T-helper 1 cell treated with Interleukin-12 subunit alpha and Interleukin-12 subunit beta and Interleukin-4 antibody, amounts not matched to agents 30 ng/mL and 1 ng/mL, for 36 hours (primary cell): Measurements from ENCODE around the gene KCTD3. TPM values are rescaled to one million over a fixed set of nuclear protein-coding genes. Genes with fewer than 3 reads are reported as not detected.

Experiments used
- intact Hi-C: fragments of 100-400 bp; cut with micrococcal nuclease; formaldehyde crosslinking; loops from one replicate; pipeline ENCODE4 v1.15.1; 2024
- total RNA-seq: library from RNA; stranded (reverse); gene quantifications from 2 replicates; pipeline ENCODE4 v1.2.3, GENCODE V29; 2022

KCTD3 gene
- total RNA-seq, 1 donor from 2014 or later = 6.8 TPM

DNA sequence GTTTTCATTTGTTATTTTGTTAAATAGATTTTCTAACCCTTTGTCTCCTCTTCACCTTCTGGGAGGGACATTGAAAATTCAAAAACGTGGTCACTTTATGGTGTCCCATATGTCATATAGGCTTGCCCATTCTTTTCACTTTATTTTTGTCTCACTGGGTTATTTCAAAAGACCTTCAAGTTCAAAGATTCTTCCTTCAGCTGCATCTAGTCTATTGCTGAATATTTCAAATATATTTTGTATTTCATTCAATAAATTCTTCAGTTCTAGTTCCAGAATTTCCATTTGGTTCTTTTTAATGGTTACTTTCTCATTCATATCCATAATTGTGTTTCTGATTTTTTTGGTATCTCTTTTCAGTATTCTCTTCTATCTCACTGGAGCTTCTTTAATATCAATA lies 11.6 kb upstream of the KCTD3 start:
- intact Hi-C loops = no loop called here

DNA sequence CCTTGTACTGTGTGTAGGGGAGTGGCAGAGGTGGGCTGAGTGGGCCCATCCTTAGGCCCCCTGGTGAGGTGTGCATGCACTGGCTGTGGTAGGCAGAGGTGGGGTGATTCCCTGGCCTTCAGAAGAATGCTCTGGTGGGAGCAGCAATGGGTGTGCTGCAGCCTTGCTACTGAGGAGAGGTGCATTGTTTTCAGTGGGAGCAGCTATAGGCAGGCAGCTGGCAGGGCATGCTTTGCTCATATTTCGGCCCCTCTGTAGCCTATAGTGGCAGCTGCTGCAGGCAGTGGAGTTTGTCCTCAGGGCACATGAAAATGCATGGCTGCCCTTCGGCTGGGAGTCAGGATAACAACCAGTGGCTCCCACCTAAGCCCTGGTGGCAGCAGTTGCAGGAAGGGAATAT lies 10.1 kb upstream of the KCTD3 start:
- intact Hi-C loops = no loop called here

DNA sequence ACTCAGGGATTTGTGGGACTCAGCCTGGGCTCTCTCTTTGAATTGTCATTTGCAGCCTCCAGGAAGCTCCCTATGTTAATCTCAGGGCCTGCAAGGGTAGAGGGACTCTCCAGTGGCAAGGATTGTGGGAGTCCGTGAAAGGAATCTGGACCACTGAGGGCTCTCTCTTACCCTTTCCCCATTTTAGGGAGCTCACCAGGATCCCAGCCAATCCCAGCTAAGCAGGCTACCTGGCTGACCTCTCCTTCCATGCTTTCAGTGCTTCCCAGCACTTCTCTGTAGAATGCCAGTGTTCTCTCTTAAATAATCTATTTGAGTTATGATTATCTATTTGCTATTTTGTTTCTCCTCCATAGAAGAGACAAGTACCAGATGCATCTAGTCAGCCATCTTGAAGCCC lies 9.6 kb upstream of the KCTD3 start:
- intact Hi-C loops = no loop called here

DNA sequence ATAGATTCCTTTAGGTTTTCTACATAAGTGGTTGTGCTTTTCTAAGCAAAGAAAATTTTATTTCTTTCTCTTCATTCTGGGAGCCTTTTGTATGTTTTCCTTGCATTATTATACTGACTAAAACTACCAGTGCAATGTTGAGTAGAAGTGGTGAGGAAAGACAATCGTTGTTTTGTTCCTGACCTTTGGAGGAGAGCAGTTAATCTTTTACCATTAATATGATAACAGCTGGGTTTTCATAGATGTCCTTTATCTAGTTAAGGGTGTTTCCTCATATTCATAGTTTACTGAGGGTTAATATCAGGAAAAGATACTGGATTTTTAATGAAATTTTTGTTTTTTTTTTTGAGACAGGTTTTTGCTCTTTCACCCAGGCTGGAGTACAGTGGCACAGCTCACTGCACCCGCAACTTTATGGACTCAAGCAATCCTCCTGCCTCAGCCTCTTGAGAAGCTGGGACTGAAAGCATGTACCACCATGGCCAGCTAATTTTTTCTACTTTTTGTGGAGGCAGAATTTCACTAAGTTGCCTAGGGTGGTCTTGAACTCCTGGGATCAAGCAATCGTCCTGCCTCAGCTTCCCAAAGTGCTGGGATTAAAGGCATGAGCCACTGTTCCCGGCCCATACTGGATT lies 9.0 kb upstream of the KCTD3 start:
- intact Hi-C loops = no loop called here

DNA sequence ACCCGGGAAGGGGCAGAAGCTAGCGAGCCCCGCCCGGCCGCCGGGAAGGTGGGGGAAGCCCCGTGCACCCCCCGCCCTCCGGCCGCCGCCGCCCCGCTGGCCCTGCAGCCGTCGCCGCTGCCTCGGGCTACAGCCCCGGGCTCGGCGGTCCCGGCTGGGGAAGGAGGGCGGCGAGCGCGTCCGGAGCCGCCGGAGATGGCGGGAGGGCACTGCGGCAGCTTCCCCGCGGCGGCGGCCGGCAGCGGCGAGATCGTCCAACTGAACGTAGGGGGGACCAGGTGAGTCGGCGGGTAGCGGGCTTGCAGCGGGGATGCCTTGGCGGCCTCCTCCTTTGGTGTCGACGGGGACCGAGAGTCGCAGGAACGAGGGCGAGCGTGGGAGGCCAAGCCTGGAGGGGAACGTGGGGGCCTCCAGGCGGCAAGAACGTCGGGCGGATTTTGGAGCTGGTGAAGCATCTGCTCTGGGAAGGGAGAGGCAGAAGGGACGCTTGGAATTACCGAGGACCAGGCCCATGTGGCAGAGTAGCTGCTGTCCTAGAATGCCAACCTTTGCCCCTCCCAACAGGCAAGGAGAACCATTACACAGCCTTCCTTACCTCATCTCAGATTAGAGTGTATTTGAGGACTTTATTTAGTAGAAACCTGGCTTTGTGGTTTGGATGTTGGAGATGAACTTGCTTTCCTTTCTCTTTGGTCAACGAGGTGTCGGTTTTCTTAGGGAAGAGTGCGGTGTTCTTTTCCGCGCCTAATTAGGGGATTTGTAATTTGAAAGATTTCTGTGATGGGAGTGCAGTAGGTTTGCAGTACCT lies 591 bp downstream of the KCTD3 start:
- intact Hi-C loops = loop anchor here (2.0 to 10.0 kb wide), 2 partner anchors 25 to 1143 kb away; no protein-coding TSS in a partner anchor

DNA sequence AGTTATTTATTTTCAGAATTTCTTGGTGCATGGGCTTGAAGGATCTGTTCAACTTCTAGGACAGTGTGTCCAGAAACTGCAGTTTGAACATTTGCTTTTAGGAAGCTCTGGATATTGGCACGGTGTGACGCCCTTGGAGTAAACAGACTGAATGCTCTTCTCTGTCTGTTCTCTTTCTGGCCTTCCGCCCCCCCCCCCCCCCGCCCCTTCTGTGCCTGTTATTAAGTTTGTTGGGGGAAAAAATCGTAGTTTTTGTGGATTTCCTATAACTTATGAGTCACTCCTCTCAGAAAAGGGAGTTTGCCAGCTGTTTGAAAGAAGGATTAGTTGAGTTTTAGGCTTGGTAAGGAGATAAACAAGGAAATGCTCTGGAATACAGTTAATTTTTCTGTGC lies 1.2 kb downstream of the KCTD3 start:
- intact Hi-C loops = loop anchor here (2.0 to 10.0 kb wide), 2 partner anchors 25 to 1143 kb away; no protein-coding TSS in a partner anchor

DNA sequence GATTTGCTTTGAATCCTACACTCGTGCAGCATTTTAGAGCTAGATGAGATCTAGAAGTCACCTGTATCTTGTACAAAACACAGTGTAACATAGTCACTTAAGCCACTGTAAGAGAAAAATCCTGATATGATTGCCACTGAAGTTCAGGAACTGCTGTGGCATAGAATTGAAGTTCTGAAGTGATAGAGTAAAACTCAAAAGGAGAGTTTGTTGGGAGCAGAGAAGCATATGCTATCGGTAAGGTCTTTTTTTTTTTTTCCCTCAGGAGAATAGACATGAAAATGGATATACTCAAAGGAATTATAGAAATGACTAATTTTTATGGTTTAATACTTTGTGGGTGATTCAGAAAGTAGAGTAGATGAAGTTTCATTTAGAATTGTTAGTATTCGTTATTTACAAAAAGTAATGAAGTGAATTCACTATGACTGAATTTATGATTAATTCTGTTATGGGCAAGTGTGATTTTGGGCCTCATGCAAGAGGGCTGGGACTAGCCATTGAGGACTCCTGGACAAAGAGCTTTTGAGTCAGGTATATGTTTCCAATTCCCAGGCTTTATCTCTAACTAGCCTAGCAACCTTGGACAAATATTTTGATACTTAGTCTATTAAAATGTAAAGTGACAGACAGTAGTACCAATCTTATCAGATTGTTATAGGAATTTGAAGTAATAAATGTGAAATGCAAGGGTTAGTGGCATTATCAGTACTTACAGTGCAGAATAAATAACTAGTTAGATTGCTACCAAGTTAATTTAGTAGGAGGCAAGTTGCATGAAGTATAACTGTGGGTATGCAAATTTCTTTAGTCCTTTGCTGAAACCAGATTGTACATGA lies 3.1 kb downstream of the KCTD3 start:
- intact Hi-C loops = loop anchor here (2.0 to 10.0 kb wide), 2 partner anchors 23 to 1145 kb away; no protein-coding TSS in a partner anchor

DNA sequence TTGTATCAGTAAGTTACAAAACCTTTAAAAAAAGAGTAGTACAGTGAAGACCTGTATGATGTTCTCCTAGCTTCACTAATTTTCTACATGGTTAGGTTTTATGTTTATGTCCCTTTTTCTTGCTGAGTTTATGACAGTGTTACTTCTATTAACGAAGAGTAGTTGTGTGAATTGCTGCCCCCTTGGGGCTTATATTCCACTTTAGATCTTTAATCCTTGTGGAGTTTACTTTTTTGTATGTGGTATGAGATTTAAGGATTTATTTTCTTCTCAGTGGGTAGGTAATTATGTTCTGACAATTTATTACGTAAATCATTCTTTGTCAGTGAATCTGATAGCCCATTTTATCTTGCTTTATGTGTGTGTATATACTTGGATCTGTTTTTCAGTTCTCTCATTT lies 14.8 kb downstream of the KCTD3 start:
- intact Hi-C loops = no loop called here

DNA sequence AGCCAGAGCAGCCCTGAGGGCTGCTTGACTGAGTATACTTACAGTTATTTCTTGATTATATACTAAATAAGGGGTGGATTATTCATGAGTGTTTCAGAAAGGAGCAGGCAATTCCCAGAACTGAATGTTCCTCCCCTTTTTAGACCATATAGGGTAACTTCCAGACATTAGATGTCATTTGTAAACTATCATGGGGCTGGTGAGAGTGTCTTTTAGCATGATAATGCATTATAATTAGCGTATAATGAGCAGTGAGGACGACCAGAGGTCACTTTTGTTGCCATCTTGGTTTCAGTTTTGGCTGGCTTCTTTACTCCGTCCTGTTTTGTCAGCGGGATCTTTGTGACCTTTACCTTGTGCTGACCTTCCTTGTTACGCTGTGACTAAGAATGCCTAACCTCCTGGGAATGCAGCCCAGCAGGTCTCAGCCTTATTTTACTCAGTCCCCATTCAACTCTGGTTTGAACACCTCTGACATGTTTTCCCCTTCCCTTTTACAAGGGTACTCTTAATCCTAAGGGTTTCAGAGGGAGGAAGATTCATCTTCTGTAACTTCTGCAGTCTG lies 16.2 kb downstream of the KCTD3 start:
- intact Hi-C loops = no loop called here

DNA sequence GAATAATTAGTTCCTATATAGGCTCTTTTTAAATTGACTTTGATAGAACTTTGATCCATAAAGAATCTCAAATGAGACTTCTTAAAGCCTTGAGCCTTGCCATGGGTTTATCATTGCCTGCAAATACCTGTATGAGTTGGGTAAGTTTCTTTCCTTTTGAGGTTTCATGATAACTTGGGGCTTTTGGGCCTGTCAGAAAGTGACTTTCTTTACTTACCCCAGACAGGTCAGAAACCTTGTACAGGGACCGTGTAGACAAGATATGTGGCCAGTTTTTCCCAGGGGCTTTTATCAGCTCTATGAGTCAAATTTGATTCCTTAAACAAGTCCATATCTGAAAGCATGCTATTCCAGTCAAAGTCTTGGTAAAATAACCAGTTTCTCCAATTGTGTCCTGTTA lies 17.3 kb downstream of the KCTD3 start:
- intact Hi-C loops = no loop called here

DNA sequence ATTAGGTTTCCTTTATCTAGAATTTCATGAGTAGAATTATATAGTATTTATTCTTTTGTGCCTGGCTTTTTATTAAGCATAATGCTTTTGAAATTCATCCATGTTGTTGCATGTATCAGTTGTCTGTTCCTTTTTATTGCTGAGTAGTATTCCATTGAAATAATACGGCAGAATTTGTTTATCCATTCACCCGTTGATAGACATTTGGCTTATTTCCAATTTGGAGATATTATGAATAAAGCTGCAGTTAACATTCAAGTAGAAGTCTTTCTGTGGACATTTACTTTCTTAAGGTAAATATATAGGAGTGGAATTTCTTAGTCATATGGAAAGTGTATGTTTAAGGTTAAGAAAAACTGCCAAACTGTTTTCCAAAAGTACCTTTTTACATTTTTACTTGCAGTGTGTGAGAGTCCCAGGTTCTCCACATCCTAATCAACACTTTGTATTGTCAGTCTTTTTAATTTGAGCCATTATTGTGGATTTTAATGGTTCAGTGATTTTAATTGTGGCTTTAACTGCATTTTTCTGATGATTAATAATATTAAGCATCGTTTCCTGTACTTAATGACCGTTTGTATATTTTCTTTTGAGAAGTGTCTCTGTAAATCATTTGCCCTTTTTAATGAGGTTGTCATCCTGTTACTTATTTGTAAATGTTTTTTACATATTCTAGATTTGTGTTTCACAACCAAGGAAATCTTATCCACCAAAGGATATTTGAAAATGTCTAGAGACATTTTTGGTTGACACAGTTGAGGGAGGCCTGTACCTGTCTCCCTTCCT lies 22.7 kb downstream of the KCTD3 start:
- intact Hi-C loops = no loop called here

DNA sequence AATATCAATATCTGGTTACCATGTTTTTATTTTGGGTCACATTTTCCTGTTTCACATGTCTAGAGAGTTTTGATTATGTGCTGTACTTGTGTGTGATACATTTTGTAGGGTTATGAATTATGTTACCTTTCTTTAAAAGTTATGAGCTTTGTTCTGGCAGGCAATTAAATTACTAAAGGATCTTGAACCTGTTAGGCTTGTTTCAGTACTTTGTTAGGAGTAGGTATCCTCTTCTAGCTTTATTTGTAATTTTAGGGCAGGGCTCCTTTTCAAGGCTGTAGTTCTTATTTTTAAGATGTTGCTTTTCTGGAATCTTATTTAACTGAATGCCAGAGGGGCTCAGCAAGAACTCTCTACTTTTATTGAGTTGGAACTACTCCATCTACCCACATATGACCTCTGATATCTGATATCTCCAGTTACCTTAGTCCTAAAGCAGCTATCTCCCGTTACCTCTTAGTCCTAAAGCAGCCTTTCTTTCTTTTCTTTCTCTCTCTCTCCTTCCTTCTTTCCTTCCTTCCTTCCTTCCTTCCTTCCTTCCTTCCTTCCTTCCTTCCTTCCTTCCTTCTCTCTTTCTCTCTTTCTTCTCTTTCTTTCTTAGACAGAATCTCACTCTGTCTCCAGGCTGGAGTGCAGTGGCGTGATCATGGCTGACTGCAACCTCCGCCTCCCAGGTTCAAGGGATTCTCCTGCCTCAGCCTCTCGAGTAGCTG lies 23.8 kb downstream of the KCTD3 start:
- intact Hi-C loops = no loop called here

DNA sequence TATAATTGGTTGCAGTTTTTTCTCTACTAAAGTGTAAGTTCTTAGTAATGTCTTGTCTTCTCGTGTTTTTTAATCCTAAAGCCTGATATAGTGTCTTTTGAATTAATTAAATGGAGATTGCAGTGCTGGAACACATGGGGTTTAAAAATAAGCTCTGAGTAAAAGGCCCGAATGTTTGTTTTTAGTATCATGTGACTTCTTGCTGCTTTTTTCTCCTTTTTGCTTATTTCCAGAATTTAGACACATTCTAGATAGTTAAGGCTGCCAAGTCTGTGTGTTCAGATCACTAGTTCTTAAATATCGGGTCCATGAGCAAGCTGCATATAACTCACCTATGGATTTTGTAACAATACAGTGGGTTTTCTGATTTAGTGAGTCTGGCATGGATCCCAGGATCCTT lies 27.5 kb downstream of the KCTD3 start:
- intact Hi-C loops = no loop called here

DNA sequence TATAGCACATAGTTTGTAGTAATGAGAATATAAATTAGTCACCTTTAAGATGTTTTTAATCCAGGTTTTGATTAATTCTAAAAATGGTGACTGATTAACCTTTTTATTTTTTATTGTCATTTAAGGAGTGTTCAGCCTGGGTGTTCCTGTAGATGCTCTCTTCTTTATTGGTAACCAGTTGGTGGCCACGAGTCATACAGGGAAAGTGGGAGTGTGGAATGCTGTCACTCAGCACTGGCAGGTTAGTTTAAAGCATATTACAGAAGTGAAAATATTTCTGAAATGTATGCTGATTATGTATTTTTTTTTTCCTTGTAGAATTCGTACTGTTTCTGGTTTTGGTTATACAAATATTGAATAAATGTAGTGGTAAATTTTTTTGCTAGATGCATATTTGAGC lies 28.1 kb downstream of the KCTD3 start:
- intact Hi-C loops = no loop called here

DNA sequence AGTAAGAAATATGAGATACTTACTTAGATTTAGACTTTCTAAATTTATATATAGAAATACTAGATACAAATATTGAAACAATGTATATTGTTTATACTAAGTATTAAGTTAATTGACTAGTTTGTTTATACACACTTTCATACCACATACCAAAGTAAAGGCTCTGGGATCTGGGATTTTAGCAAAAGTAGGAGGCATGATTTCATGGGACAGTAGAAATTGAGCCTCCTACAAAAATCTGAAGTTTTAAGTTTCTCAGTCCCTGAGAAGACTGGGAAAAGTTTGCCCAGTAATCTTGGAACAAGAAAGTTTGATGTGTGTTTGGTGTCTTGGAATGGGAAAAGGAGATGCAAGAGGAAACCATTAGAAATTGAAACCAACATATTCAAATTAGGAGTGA lies 30.9 kb downstream of the KCTD3 start:
- intact Hi-C loops = no loop called here

DNA sequence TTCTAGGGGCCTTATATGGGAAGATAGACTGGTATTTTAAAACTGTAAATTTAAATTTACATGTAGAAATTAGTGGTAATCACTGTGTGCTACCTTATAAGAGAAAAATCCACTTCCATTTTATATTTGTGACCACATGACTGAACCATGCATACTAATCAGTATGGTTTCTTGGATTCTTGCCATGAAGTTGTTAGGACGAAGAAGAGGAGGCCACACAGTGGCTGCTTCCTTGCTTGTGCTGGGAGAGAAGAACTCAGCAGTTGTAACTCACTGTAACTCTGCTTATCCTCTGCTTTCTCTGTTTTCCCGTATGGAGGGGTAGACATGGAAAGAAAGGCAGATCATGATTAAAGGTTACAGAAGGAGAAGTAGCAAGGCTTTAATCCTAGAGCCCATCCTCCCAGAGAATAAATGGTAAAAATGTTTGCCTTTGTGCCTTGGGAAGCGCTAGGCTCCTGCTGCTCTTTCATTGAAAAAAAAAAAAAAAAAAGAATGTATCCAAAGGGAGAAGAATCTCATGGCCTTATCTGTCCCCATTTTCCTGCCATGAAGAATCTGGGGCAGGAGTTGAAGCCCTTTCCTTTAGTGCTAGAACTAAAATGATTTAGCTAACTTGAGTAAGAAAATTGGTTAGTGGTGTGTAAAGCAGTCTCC lies 32.4 kb downstream of the KCTD3 start:
- intact Hi-C loops = no loop called here

DNA sequence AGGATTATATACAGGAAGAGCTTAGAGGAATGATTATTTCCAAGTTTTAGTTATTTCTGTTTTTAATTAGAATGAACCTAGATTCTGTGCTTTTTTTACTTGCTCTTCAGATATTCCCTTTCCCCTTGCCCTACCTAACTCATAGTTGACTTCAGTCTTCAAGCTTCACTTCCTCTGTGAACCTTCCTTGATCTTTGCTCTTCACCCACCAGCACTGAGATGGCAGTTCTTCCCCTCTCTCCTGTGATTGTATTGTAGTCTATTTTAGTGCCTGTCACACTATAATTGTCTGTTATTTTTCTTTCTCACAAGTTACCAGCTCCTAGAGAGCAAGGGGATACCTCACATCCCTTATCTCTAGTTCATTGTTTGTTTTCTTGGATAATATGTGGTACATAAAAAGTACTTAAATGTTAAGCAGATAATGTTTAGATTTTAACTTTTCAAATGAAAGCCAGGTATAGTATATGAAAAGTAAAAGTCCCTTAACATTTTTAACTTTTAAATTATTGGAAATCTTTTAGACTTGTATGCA lies 33.2 kb downstream of the KCTD3 start:
- intact Hi-C loops = no loop called here

DNA sequence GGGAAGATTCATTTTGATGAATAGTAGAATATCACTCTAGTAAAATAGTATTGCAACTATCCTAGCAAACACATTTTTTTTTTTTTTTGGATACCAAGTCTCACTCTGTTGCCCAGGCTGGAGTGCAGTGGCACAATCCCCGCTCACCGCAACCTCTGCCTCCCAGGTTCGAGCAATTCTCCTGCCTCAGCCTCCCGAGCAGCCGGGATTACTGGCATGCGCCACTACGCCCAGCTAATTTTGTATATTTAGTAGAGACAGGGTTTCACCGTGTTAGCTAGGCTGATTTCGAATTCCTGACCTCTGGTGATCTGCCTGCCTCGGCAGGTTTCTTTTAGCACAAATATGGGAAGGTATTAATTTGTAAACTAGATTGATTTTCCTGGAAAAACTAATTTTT lies 33.8 kb downstream of the KCTD3 start:
- intact Hi-C loops = no loop called here

DNA sequence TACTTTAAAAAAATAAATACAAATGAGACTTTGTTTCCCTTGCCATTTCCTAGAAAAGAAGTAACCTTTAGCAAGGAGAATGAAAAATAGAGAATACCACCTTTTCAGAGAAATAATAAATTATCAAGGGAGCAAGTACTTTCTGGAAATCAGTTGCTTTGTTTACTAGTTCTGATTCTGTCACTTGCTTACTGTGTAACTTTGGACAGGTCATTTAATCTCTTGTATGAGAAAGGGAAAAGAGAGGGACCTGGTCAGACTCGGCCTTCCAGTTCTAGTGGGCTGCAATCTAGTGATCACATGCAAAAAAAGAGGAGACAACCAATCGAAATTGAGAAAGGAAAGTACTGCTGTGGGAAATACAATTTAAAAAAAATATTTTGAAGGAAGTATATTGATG lies 34.2 kb downstream of the KCTD3 start:
- intact Hi-C loops = no loop called here
